Measurements from ENCODE around the gene ARL5C. TPM values are rescaled to one million over a fixed set of nuclear protein-coding genes. Genes with fewer than 3 reads are reported as not detected.
"Not testable (repeated sequence)": the region's sequence is repeated elsewhere in the genome, so short reads cannot be mapped to it uniquely, and the experiment has no call there.

The ARL5C gene
- polyA plus RNA-seq, 1 donor = not detected

GRCh38 chr17:39139561-39139960 is 26.4 kb downstream of the ARL5C start:
- DNase-seq = no peak

GRCh38 chr17:39139161-39139511 is 26.8 kb downstream of the ARL5C start:
- no peak for DNase-seq

DNA sequence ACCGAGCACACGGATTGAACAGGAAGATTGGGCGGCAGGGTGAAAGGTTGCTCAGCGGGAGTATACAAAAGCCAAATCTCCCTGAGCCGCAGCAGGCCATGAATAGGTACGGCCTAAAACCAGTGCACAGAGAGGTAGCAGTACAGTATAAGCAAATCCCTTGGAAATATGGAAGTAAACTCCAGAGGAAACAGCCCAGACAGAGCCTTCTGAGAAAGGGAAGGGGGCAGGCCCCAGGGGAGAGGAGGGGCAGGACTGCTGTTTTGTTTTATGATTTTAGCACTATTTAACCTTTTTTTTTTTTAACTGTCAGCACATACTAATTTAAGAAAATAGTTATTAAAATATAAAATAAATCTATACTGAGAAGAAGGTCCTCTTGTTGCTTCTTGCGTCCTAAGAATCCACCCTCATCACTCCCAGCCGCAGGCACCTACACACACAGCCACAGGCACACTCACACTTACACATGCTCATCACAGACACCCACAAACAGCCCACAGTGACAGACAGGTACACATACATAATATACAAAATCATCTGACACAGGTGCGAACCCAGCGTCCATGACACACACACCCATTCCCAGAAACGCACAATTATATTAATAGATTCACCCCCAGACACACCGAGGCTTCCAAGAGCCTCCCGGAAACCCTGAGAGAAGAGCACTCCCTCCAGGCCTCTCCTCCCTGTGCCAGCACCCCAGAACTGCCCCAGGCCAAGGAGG is 27.4 kb downstream of the ARL5C start:
- DNase-seq = no peak

DNA sequence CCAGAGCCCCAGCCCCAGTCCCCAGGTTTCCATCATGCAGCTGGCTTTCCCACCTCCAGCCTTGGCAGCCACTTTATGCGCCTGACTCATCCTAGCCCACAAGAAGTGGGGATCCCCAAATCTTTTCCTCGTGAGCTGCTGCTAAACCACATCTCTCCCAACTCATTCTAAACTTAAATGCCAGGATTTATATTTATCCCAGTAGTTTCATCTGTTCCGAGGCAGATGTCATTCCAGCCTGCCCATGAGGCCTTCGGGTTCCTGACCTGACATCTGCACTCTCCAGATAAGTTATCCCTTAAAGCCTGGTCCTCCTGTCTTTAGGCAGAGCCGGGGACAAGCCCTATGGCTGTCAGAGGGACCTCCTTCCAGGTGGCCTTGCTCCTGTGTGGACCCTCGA is 31.1 kb downstream of the ARL5C start:
- DNase-seq = no peak

DNA sequence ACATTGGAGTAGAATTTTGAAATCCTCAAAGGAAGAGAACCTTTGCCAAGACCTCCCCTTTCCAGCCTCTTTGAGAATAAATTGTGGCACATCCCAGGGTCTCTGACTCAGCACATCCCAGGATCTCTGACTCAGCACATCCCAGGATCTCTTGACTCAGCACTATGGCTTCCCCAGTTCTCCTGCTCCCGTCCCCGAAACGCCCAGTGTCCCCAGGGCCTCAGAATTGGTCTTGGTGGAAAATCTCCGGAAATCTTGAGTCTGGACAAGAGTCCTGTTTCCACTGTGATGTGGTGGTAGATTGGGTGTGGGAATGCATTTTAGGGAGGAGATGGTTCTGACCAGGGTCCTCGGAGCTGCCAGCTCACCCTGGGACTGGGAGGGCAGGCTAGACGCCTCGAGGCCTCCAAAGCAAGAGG is 33.8 kb downstream of the ARL5C start:
- no peak for DNase-seq

DNA sequence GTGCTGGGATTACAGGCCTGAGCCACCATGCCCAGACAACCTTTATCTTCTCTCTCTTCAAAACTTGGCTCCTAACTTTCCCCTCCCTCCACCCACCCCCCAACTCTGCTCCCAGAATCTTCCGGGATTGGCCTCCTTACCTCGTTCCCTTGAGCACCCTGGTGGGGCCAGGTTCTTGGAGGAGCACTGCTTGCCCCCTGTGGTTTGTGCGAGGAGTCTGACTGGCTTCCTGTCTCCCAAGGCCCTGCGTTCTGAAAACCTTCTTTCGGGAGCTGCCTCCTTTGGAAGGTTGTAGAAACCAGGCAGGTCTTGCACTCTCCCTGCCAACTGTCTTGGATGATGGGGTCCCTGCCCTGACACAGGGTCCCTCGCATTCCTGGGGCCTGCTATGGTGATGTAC is 34.3 kb downstream of the ARL5C start:
- DNase-seq = no peak

GRCh38 chr17:39130205-39130604 is 35.8 kb downstream of the ARL5C start:
- no peak for DNase-seq

DNA sequence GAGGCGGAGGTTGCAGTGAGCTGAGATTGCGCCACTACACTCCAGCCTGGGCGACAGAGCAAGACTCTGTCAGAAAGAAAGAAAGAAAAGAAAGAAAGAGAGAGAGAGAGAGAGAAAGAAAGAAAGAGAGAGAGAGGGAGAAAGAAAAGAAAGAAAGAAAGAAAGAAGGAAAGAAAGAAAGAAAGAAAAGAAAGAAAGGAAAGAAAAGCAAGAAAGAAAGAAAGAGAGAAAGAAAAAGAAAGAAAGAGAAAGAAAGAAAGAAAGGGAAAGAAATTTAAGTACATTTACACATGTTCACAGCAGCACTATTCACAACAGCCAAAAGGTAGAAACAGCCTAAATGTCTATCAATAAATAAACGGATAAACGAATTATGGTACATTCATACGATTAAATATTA is 36.4 kb downstream of the ARL5C start:
- not testable (repeated sequence) for DNase-seq

DNA sequence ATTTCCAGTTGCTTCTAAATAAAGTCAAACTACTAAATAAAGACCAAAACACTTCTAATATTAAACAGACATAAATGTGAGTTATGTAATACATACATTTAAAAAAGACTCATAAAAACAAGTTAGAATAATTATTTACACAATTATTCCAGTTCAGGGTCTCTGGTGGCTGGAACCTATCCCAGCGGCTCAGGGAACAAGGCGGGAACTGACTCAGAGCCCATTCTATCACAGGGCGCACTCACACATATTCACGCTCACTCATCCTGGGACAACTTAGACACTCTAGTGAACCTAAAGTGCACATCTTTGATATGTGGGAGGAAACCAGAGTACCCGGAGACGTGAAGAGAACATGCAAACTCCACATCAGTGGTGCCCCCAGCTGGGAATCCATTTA is 39.5 kb downstream of the ARL5C start:
- DNase-seq = no peak

DNA sequence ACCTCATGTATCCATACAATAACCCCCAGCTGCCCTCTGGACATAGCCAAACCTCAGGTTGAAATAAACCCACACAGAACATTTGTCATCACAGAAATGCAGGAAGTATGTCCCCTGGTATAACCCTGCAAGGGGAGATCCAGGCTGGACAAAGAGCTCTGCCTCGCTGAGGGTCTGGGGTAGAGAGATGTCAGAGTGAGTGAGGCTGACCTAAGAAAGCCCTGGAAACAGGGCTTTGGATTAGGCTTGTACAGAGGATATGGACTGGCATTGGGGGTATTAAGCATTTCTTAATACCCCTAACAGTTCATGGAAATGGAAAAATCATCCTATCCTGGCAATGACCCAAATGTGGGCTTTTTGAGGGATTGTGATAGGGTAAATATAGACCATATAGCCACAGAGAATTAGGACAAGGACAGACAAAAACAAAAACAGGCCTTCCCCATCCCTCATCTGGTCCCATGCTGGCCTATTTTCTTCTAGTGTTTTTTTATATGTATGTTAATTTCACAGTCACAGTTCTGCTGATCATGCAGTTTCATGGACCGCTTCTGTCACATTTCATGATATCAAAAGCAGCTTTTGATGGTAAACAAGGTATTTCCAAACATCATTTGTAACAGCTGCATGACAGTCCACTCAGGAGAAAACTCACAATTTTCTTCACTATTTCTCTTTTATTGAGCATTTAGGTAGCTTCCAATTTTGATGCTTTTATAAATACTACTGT is 40.7 kb downstream of the ARL5C start:
- no peak for DNase-seq

DNA sequence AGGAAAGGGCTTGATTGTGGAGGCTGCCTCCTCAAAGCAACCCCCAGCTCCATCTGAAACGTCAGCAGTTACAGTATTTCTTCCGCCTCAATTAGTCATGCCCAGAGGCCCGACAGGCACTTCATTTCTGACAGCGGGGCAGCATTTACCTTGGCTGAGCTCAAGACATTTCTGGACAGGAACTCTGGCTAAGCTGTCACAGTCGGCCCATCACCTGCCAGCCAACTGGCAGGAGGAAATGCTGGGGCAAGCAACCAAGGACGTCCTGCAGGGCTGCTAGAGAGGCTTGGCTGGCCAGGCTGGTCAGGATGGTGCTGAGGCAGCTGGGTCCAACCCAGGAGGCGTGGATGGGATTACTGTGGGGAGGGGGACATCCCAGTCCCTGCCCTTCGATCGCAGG is 42.3 kb downstream of the ARL5C start:
- no peak for DNase-seq

GRCh38 chr17:39122991-39123390 is 43.0 kb downstream of the ARL5C start:
- no peak for DNase-seq

GRCh38 chr17:39121919-39122318 is 44.0 kb downstream of the ARL5C start:
- not testable (repeated sequence) for DNase-seq

GRCh38 chr17:39118674-39119419 is 47.1 kb downstream of the ARL5C start:
- DNase-seq = no peak

DNA sequence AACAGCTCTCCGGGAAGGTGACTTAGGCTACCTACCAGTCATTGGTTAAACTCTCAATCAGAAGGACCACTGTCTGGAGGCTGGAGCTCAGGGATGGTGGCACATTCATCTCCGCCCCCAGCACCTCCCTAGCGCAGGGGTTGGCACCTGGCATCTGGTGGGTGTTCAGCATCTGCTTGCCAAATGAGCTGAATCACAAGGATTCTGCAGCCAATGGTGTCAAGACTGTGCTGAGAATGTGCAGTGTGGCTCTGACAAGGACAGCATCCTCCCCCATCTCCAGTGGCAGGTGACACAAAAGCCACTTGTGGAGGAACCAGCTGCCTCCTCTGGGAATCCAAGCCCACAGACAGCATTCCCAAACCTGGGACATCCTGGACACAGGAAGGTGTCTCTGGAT is 49.7 kb downstream of the ARL5C start:
- DNase-seq = no peak

GRCh38 chr17:39115135-39115534 is 50.8 kb downstream of the ARL5C start:
- DNase-seq = no peak

GRCh38 chr17:39114723-39115122 is 51.2 kb downstream of the ARL5C start:
- DNase-seq = peak; percentile 57

DNA sequence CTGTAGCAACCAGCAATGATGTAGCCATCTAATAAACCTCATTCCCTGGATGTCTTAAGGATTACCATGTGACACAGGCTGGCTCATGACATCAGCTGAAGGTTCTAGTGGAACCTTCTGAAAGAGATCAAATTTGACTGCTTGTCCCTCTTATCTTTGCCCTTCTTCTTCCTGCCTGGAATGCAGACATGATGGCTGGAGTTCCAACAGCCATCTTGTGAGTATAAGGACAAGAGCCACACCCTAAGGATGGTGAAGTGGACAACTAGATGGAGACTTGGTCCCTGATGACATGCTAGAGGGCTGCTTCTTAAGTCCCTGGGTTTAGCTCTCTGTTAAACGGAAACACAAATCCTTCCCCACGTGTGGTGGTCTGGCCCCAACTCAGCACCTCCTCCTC is 52.1 kb downstream of the ARL5C start:
- no peak for DNase-seq

DNA sequence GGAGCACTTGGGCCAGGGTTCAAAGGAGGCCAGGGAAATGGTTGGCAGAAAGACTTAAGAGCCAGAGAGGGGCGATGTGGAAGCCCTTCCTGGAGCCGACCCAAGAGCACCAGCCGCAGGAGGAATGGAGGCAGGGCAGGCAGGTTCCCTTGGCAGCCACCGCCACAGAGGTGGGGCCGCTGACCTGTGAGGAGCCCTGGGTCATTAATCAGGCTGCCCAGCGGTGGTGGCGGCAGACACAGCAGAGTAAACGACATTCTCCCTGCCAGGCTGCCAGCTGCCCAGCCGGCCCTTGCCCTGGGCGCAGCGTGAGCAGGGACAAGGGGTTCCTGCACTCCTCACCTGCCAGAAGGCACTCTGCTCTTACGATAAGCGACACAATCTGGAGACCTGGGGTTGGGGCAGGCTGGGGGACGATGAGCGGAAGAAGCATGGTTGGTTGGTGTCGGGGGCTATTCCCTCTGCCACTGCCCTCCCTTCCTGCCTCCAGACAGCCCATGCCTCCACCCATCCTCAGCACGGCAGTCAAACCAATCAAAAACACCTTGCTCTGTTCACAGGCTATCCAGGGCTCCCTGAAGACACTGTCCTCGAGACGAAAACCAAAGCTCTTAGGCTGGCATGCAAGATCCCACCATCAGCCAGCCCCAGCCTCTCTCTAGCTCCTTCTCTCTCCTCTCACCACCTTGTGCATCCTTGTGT is 55.4 kb downstream of the ARL5C start:
- no peak for DNase-seq

GRCh38 chr17:39108461-39109375 is 57.2 kb downstream of the ARL5C start:
- no peak for DNase-seq

DNA sequence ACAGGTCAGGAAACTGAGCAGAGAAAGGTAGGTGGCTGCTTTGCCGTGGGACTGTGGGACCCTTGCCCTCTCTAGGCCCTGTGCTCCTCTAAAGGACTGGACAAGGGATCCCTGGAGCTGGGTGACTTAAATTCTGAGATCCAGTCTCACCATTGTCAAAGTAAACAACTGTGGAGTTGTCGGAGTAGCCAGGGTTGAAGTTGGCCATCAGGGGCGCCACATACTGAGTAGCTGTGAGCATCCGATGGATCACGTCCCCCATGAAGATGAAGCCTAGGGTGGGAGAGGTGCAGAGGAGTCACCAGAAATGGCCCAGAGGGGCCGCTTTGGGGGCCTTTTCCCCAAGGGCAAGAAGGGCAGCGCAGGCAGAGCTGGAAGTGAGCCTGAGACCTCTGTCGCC is 58.0 kb downstream of the ARL5C start:
- no peak for DNase-seq

GRCh38 chr17:39107155-39107554 is 58.8 kb downstream of the ARL5C start:
- no peak for DNase-seq

Measured in hindlimb muscle (tissue), 1 donor.